GM12891 (cell line): ENCODE data around the gene AGFG2.

Experiments
- PAX5 ChIP-seq: IDR thresholded peaks from 2 replicates; pipeline ENCODE4 v1.6.1; 2011; ENCODE audit warnings: low read length, moderate library complexity, mild to moderate bottlenecking; ENCODE audit not compliant: insufficient read depth, severe bottlenecking
- POLR2A ChIP-seq: IDR thresholded peaks from 2 replicates; pipeline ENCODE4 v1.6.1; 2011; ENCODE audit warnings: low read depth, low read length, control low read depth
- POLR2AphosphoS5 ChIP-seq: IDR thresholded peaks from 2 replicates; pipeline ENCODE4 v1.6.1; 2011; ENCODE audit warnings: low read depth, low read length, control low read depth
- POU2F2 ChIP-seq: IDR thresholded peaks from 2 replicates; pipeline ENCODE4 v1.6.1; 2011; ENCODE audit warnings: low read depth, mild to moderate bottlenecking, control low read depth, low read length, moderate library complexity
- SPI1 ChIP-seq: IDR thresholded peaks from 2 replicates; pipeline ENCODE4 v1.6.1; 2011; ENCODE audit warnings: low read depth, low read length, control low read depth
- TAF1 ChIP-seq: IDR thresholded peaks from 2 replicates; pipeline ENCODE4 v1.6.1; 2011; ENCODE audit warnings: low read depth, low read length, control low read depth

GRCh38 chr7:100519580-100519979 lies 19.4 kb upstream of the AGFG2 start:
- TF ChIP-seq POLR2A (no peak), POLR2AphosphoS5 (no peak), PAX5 (no peak), POU2F2 (no peak), TAF1 (no peak), SPI1 (no peak)
